GM21367 (cell line): Measurements from ENCODE around the gene CELF1.
"Not testable (repeated sequence)": the region's sequence is repeated elsewhere in the genome, so short reads cannot be mapped to it uniquely, and the experiment has no call there.

ENCODE experiments used
- ATAC-seq: cut with Tn5 transposase; IDR thresholded peaks from one replicate; pipeline ENCODE4 v1.9.1; 2021; ENCODE audit not compliant: unreplicated experiment

CELF1 gene

DNA sequence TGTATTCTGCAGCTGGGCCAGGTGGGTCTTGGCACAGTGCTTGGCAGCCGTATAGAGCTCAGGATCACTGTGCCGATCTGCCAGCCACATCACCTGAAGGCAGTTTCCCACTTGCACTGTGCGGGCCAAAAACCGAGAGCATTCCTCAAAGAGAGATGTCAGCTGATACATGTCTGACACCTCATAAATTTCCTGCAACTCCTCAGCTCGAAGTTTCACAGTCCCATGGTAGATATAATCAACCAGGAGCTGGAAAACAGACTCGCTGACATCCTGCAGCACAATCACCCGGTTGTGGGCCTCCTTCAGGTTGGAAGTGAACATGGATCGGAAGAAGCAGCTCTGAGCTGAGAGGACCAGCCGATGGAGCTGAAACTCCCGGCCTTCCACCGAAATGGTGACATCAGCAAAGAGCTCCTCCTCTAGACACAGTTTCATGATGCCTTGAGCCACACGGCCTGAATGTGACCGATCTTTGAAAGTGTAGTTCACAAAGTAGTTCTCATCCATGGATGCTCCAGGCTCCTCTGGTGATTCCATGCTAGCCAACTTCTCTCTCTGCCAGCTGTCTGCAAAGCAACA lies 24.6 kb upstream of the CELF1 start:
- no peak for ATAC-seq

DNA sequence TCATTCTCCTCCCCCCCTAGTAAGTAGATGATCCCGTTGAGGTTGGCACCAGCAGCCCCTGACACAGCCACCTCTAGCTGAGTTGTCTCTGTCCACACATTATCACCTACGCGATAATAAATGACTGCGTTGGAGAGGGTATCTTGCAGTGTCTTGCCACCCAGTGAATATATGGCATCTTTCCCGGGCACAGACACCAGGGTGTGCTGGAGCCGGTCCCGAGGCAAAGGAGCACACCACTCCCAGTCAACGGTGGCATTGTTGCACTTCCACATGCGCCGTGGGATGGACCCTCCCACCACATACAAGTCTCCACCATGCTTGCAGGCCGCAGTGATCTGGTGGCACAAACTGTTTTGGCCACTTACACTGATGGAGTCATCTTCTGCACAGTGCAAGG lies 20.4 kb upstream of the CELF1 start:
- no peak for ATAC-seq

DNA sequence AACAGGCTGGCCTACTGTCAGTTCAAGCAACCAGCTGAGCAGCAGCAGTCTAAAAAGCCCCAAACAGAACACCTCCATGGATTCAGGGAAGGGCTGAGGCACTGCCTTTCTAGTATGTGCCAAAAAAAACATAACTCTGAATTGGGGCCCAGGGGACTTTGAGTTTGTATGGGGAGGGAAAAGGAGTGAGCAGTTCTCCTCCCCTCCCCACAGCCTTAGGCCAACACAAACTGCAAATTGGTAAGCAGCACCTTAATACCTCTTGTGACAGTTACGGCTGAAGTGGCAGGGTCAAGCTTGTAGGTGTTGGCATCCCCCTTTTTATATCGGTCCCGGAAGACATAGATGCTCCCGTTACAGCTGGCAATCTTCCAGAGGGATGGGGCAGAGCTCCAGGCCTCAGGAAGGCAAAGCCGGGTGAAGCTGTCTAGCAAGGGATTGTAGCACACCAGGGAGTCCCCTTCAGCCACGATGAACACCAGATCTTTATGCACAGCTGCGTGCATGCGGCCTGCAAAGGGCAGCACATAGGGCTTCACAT lies 19.9 kb upstream of the CELF1 start:
- ATAC-seq: no peak

DNA sequence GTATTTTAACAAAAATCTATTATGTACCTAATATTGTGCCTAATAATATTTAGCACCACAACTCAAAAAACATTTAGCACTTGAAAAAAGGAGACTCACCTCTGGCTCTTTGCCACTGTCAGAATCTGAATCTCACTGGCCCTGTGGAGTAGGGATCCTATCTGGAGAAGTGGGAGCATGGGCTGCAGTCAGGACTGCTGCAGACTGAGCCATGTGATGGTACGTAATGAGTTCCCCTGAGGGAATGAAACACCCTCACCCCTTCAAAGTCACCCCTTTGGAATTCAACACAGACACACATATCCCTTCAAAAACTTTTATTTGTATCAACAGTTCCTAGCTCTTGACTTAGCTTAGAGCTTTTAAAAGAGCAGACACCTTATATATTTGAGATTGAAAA lies 19.0 kb upstream of the CELF1 start:
- no peak for ATAC-seq

DNA sequence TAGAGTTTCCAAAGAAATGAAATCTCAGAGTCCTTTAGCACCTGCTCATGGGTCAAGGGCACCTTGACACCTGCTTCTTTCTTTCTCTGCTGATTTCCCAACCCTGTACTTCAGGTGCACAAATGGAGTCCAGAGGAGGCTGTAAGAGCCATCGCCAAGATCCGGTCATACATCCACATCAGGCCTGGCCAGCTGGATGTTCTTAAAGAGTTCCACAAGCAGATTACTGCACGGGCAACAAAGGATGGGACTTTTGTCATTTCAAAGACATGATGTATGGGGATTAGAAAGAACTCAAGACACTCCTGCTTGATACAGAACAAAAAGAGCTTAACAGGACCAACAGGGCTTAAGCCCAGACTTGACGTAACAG lies 18.4 kb upstream of the CELF1 start:
- no peak for ATAC-seq

DNA sequence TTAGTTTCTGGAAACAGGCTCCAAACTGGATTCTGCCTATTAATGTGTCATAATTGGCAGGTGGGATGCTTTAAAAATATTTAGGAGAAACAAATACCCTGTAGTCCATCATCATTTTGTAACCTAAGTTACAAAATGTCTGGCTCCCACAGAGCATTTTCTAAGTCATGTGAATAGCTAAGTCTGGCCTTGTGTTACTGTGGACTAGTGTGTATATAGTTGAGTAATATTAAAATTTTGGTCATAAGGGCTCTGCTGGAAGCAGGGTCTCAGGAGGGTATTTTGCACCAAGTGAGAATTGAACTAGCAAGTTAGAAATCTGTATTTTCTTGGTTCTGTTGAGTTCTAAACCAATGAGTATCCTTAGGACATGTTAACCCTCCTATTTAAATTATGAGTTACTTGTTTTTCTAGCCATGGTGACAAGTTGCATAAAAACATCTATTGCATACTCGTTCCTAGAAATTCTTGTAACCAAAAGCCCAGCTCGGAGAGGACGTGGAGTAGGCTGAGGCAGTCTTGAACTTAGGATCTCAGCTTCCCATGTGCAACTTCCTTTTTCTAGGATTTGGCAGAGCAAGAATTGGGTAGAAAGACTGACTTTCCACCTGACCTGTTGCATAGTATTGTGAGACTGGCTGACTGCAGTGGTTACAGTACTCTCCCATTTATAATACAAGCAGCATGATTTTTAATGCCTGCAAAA lies 17.9 kb upstream of the CELF1 start:
- ATAC-seq: no peak

DNA sequence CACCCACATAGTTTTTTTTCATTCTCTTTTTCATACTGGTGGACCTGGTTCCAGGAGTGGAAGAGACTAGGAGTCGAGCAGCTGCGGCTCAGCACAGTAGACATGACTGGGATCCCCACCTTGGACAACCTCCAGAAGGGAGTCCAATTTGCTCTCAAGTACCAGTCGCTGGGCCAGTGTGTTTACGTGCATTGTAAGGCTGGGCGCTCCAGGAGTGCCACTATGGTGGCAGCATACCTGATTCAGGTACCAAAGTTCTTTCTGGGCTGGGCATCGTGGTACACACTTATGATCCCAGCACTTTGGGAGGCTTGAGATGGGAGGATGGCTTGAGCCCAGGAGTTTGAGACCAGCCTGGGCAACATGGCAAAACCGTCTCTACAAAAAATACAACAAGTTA lies 16.7 kb upstream of the CELF1 start:
- no peak for ATAC-seq

DNA sequence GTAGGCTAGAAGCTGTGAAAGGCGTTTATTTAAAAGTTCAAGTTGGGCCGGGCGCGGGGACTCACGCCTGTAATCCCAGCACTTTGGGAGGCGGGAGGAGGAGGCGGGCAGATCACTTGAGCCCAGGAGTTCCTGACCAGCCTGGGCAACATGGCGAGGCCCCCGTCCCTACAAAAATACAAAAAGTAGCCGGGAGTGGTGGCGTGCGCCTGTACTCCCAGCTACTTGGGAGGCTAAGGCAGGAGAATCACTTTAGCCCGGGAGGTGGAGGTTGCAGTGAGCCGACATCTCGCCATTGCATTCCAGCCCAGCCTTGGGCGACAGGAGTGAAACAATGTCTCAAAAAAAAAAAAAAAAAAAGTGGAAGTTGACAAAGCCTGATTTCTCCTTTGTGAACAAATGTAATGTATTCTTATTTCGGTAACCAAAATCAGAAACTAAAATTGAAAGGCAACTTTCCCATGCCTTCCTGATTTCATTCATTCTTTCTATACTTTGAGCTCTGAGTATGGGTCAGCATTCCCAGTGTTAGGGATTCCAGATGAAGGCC lies 13.3 kb upstream of the CELF1 start:
- ATAC-seq: no peak

DNA sequence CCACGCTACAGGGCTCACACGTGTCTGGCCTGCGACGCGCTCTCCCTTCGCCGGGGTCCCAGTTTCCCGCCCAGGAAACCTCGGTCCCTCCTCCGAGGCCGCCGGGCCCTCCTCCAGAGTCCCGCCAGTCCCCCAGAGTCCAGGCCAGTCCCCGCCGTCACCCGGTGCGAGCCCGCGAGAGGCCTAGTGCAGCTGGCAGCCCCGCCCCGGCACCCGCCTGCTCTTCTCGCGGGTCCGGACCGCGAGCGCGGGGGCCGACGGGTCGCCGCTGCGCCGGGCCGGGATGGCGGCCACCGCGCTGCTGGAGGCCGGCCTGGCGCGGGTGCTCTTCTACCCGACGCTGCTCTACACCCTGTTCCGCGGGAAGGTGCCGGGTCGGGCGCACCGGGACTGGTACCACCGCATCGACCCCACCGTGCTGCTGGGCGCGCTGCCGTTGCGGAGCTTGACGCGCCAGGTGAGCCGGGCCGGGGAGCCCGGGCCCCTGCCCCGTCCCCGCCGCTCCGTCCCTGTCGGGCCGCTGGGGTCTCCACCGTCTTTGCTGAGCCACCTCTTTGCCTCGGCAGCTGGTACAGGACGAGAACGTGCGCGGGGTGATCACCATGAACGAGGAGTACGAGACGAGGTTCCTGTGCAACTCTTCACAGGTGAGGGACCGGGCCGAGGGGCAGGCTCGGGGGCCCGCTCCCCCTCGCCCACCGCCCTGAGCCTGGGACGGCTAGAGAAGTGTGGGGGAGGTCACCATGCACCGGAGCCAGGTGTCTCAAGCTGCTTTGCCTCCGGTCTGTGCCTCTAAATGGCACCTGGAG lies 12.6 kb upstream of the CELF1 start, which contains the start of gene PTPMT1:
Gene PTPMT1, plus strand, starts transcription at position 260 of the 809 bp plus-strand sequence. Its CDS starts 24 bp downstream, at position 284.
- ATAC-seq: peak; percentile 91

DNA sequence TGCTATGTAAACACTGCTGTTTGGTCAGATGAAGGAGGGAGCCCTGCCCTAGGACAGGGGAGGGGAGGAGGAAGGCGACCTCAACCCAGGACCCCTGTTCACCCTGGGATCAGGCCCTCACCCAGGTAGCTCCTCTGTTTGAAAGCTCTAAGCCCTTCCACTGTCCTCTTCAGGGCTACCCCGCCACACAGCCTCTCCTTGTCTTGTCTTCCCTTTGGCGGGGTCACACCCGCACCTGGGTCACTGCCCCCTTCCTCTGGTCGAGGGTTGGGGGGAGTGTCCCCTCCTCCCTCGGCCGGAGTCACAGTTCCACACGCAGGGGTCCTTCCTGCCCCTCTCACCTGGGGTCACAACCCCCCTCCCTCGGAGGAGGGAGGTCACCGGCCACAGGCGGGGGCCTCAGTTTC lies 12.0 kb upstream of the CELF1 start:
- ATAC-seq: no peak

DNA sequence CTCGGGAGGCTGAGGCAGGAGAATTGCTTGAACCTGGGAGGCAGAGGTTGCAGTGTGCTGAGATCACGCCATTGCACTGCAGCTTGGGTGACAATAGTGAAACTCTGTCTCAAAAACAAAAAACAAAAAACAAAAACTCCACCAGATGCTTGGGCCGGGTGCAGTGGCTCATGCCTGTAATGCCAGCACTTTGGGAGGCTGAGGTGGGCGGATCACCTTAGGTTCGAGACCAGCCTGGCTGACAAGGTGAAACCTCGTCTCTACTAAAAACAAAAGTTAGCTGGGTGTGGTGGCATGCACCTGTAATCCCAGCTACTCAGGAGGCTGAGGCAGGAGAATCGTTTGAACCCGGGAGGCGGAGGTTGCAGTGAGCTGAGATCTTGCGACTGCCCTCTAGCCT lies 11.4 kb upstream of the CELF1 start:
- not testable (repeated sequence) for ATAC-seq

DNA sequence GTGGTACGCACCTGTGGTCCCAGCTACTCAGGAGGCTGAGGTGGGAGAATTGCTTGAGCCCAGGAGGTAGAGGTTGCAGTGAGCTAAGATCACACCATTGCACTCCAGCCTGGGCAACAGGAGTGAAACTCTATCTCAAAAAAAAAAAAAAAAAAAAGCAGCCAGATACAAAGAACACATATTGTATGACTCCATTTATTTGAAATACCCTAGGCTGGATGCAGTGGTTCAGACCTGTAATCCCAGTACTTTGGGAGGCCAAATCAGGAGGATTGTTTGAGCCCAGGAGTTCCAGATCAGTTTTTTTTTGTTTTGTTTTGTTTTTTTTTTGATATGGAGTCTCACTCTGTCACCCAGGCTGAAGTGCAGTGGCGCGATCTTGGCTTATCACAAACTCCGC lies 9.5 kb upstream of the CELF1 start:
- not testable (repeated sequence) for ATAC-seq

DNA sequence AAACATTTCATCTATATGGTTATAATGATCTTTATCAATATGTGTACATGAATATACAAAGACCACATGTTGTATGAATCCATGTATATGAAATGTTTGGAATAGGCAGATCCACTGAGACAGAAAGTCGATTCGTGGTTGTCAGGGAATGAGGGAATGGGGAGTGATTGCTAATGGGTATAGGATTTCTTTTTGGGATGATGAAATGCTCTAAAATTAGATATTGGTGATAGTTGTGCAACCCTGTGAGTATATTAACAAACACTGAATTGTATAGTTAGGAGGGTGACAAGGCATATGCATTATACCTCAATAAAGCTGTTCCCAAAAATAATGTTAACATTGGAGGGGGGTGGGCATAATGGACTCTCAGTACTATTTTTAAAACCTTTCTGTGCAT lies 7.5 kb upstream of the CELF1 start:
- no peak for ATAC-seq

DNA sequence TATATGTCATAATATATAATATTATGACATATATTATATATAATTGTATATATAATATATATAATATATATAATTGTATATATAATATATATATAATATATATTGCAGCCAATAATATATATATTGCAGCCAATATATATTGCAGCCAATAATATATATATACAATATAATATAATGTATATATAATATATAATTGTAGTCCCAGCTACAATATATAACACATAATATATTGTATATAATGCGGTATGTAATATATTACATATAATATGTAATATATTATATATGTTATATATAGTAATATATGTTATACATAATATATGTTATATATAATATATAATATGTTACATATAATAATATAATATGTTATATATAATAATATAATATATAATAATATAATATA lies 5.8 kb upstream of the CELF1 start:
- no peak for ATAC-seq

DNA sequence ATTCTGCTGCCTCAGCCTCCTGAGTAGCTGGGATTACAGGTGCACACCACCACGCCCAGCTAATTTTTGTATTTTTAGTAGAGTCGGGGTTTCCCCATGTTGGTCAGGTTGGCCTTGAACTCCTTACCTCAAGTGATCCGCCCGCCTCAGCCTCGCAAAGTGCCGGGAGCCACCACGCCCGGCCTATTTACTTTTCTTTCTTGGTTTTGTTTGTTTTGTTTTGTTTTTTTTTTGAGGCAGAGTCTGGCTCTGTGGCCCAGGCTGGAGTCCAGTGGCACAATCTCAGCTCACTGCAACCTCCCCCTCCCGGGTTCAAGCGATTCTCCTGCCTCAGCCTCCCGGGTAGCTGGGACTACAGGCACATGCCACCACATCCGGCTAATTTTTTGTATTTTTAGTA lies 4.1 kb upstream of the CELF1 start:
- not testable (repeated sequence) for ATAC-seq

DNA sequence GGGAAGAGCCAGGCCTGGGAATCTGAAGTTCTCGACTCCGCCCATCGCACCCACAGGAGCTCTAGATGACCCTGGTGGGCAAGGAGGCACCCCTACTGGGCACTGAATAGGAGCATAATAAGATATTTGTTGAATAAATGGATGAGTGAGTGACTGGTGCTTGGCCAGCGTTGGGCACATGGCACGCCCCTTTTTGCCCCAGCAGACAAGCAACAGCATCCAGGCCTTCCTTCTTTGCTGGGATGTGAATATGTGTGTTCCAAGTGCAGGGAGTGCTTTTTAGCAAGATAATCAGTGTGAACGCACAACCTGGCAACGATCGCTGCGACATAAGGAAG lies 443 bp upstream of the CELF1 start:
- peak; percentile 10 for ATAC-seq

DNA sequence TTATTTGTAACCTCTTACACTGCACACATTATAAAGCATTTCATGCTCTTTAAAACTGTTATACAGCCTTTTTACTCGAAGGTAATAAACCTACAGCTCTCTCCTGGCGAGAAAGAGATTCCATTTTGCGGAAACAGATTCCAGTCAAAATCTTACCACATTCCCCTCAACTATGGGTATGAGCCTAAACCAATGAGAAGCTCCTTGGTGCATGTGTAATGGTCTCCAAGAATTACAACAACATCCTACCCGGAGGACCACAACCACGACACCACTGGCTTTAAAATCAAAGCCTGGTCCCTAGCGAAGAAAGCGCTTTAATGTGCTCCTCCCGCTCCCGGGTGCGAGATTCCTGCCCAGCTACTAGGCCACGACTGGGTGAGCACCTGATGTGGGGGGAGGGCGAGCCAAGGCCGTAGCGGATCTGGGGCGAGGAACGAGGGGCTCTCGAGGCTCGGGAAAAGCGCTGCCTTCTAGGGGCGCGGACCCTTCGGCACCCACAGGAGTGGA lies 821 bp downstream of the CELF1 start:
- peak; percentile 9 for ATAC-seq

DNA sequence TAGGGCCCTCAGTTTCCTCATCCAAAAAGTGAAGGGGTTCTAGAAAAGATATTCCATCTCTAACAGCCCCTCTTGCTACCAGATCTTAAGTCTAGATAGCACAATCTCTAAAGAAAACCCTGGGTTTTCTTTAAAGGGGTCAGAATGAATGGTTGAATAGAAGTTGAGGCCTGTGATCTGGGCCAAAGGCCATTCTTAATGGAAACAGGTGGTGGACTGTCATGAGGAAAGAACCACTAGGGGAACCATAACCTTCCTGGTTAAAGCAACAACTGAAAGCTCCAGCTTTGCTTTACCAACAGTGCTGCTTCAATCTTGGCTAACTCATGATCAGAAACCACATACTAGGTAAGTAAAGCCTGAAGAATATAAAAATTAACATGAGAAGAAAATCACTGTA lies 1.8 kb downstream of the CELF1 start:
- ATAC-seq: no peak

DNA sequence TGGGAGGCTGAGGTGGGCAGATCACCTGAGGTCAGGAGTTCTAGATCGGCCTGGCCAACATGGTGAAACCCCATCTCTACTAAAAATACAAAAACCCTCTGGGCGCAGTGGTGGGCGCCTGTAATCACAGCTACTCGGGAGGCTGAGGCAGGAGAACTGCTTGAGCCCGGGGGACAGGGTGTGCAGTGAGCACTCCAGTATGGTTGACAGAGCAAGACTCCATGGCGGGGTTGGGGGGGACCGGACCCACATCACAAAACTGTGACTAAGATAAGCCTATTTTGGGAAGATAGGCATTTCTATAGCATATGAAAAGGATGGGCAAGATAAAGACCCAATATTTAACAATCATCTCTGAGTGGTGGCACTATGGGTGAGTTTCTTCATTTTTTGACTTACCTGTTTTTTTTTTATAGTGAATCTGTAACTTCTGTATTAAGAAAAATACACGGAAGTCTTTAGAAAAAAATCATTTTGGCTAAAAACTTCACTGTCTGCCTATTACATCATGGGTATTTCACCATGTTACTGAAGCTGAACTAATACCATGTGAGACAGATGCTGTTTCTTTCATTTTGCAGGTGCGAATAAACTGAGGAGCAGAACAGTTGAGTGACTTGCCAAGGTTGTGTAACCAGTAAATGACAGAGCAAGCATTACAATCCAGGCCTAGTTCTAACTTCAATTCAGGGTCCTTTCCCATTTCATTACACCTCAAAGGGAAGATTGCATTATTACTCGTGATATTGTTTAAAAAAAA lies 2.5 kb downstream of the CELF1 start:
- no peak for ATAC-seq

DNA sequence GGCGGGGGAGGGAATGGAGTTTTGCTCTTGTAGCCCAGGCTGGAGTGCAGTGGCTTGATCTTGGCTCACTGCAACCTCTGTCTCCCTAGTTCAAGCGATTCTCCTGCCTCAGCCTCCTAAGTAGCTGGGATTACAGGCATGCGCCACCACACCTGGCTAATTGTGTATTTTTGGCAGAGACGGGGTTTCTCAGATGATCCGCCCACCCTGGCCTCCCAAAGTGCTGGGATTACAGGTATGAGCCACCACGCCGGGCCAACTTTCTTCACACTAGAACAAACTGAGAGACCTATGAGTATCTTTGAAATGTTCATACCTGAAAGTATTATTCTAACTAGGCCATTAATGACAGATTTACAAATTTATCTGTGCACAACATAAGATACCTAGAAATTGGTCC lies 6.7 kb downstream of the CELF1 start:
- ATAC-seq: not testable (repeated sequence)

DNA sequence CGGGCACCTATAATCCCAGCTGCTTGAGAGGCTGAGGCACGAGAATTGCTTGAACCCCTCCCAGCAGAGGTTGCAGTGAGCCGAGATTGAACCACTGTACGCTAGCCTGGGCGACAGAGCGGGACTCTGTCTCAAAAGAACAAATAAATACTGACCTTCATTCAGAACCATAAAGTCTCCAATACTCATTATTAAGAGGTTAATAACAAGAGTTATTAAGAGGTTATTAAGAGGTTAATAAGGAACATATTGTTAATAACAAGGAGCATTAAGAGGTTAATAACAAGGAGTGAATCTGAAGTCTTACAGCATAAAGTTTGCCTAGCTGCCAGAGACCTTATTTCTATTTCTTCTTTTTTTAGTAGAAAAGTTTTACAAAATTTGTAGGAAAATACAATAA lies 7.6 kb downstream of the CELF1 start:
- ATAC-seq: no peak
